CD4-positive, CD25-positive, alpha-beta regulatory T cell (primary cell): Measurements from ENCODE around the gene MON1B. TPM values are rescaled to one million over a fixed set of nuclear protein-coding genes. Genes with fewer than 3 reads are reported as not detected.

Source experiments
- ATAC-seq, 2 donors: fragments of 150-1000 bp; cut with Tn5 transposase; one replicate each; pipeline ENCODE4 v1.10.0; 2021; ENCODE audit warnings: low read depth in 2 of 2, moderate number of reproducible peaks in 2 of 2, moderate library complexity in 1 of 2
- DNase-seq, 3 donors: peaks; one replicate each; pipeline versions ENCODE4 v3.0.0 to v3.0.0-alpha.2; 2012 to 2022; ENCODE audit warnings: mixed read lengths in 1 of 3
- H3K27ac ChIP-seq: one replicate; pipeline ENCODE4 v1.7.0; 2013; ENCODE audit warnings: mild to moderate bottlenecking, low read length; ENCODE audit not compliant: insufficient read depth, poor library complexity, severe bottlenecking
- H3K27me3 ChIP-seq: one replicate; pipeline ENCODE4 v1.7.0; 2013; ENCODE audit warnings: low read length; ENCODE audit not compliant: control insufficient read depth, insufficient read depth
- H3K36me3 ChIP-seq: one replicate; pipeline ENCODE4 v1.7.0; 2013; ENCODE audit warnings: mild to moderate bottlenecking, low read length, moderate library complexity; ENCODE audit not compliant: control insufficient read depth, insufficient read depth
- H3K4me1 ChIP-seq: 2 replicates; pipeline ENCODE4 v1.7.0; 2013; ENCODE audit warnings: mild to moderate bottlenecking, low read length; ENCODE audit not compliant: insufficient read depth, control insufficient read depth, poor library complexity, severe bottlenecking
- H3K4me3 ChIP-seq: one replicate; pipeline ENCODE4 v1.7.0; 2013; ENCODE audit warnings: low read depth, mild to moderate bottlenecking, low read length, moderate library complexity
- H3K9me3 ChIP-seq, 2 experiments: 1 replicate in 1 of 2; 2 replicates in 1 of 2; pipeline ENCODE4 v1.7.0; 2013; ENCODE audit warnings: low read length in 2 of 2, mild to moderate bottlenecking in 1 of 2, moderate library complexity in 1 of 2; ENCODE audit not compliant: control insufficient read depth in 2 of 2
- H3K27ac Mint-ChIP-seq, 3 donors: one replicate each; pipeline ENCODE4 v1.8.0; 2020 to 2022; ENCODE audit warnings: mild to moderate bottlenecking in 3 of 3, mixed read lengths in 3 of 3, moderate library complexity in 2 of 3
- H3K27me3 Mint-ChIP-seq: one replicate; pipeline ENCODE4 v1.8.0; 2022; ENCODE audit warnings: mild to moderate bottlenecking, mixed read lengths
- H3K36me3 Mint-ChIP-seq: one replicate; pipeline ENCODE4 v1.8.0; 2020; ENCODE audit warnings: mixed read lengths
- H3K4me1 Mint-ChIP-seq, 4 donors: one replicate each; pipeline ENCODE4 v1.8.0; 2020 to 2022; ENCODE audit warnings: mixed read lengths in 4 of 4, mild to moderate bottlenecking in 1 of 4
- H3K4me3 Mint-ChIP-seq, 4 donors: one replicate each; pipeline ENCODE4 v1.8.0; 2020 to 2022; ENCODE audit warnings: mild to moderate bottlenecking in 4 of 4, mixed read lengths in 4 of 4, moderate library complexity in 3 of 4
- H3K9me3 Mint-ChIP-seq, 7 donors: one replicate each; pipeline ENCODE4 v1.8.0; 2020 to 2022; ENCODE audit warnings: mixed read lengths in 7 of 7, mild to moderate bottlenecking in 3 of 7, moderate library complexity in 2 of 7
- polyA plus RNA-seq, 4 donors: library from polyadenylated mRNA; unstranded; fragments of 300-500 nt; fragmentation: Illumina TruSeq; gene quantifications; one replicate each; pipeline ENCODE4 v1.2.3, GENCODE V29; 2021
- total RNA-seq: library from RNA; stranded (reverse); gene quantifications from one replicate; pipeline ENCODE4 v1.2.3, GENCODE V29; 2022

Gene MON1B
- total and polyA plus RNA-seq, 5 donors from 2014 or later: 40.2 to 75.8 (median 47.1) TPM

DNA sequence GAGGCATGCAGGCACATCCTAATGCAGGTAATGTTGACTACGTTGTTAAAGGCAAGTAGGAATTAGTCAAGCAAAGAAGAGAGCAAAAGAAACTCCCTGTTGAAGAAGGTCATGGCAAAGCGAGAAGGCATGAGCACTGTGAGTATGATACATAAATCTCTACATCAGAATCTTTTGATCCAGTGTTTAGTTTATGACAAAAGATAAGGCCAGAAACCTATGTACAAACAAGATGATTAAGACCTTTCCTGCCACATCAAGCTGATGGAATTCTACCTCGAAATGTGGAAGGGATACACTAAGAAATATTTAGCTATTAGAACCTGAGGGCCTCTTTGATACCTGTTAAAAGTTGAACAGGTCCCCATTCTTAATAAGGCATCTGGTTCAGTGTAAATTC, 28.4 kb downstream of the MON1B start:
- no peaks in the 10 kb centered on the region for H3K27me3 Mint-ChIP-seq
- H3K9me3 ChIP-seq: no peaks in the 10 kb centered on the region
- ATAC-seq (no peak), DNase-seq (no peak)
- H3K27me3 ChIP-seq: no peaks in the 10 kb centered on the region
- no peak overlapping the region for H3K4me3 Mint-ChIP-seq
- H3K4me3 ChIP-seq: no peak overlapping the region
- no peak overlapping the region for H3K27ac Mint-ChIP-seq
- peaks cover 0 to 3% (median under 1%) of the 10 kb centered on the region in 4 donors for H3K4me1 Mint-ChIP-seq
- H3K36me3 ChIP-seq: no peaks in the 10 kb centered on the region
- H3K36me3 Mint-ChIP-seq: no peaks in the 10 kb centered on the region
- H3K27ac ChIP-seq: no peak overlapping the region
- no peaks in the 10 kb centered on the region for H3K4me1 ChIP-seq
- H3K9me3 Mint-ChIP-seq: no peaks in the 10 kb centered on the region

DNA sequence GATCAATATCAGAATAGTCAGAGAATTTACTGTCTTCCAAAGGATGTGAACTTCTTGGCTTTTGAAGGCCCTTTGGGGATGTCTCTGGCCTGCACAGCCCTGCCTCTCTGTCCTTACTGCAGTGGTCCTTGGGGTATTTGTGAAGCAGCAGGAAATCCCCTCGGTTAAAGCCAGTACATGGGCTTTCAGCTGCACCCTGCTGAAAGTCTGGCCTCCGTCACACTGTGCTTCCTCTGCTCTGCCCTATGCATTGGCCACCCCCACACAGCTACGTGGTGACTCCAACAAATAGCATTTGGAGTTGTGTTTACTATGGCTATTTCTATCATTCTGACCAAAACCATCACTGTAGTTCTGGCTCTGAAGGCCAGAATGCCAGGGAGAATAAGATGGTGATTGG, 29.4 kb downstream of the MON1B start:
- Mint-ChIP-seq H3K4me3 (no peak overlapping the region), H3K27ac (no peak overlapping the region), H3K4me1 (peaks cover 0 to 3% (median under 1%) of the 10 kb centered on the region in 4 donors), H3K27me3 (no peaks in the 10 kb centered on the region), H3K36me3 (no peaks in the 10 kb centered on the region), H3K9me3 (no peaks in the 10 kb centered on the region)
- DNase-seq: no peak
- Histone ChIP-seq H3K9me3 (no peaks in the 10 kb centered on the region), H3K27me3 (no peaks in the 10 kb centered on the region), H3K4me3 (no peak overlapping the region), H3K4me1 (no peaks in the 10 kb centered on the region), H3K36me3 (no peaks in the 10 kb centered on the region), H3K27ac (no peak overlapping the region)
- ATAC-seq: no peak

DNA sequence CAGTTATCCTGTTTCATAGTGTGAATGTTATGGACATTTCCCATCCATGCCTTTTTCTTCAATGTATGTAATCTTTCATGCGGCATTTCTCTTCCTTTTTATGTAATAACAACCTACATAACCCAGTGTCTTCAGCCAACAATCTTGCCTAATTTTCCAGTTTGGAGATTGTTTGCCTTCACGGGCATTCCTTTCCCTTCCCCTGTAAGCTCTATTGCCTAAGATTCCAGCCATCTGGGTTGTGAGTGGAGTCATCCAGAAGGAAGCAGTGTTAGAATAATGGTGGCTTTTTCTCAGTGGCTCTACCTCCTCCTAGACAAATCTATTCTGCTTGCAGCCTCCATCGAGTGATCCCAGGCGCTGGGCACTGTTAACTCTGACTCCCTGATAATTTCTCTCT, 30.5 kb downstream of the MON1B start:
- no peak overlapping the region for H3K27ac Mint-ChIP-seq
- DNase-seq (no peak), ATAC-seq (no peak)
- Histone ChIP-seq H3K4me1 (no peaks in the 10 kb centered on the region), H3K9me3 (no peaks in the 10 kb centered on the region), H3K27ac (no peak overlapping the region), H3K27me3 (no peaks in the 10 kb centered on the region), H3K36me3 (no peaks in the 10 kb centered on the region), H3K4me3 (no peak overlapping the region)
- H3K27me3 Mint-ChIP-seq: no peaks in the 10 kb centered on the region
- H3K36me3 Mint-ChIP-seq: no peaks in the 10 kb centered on the region
- no peak overlapping the region for H3K4me3 Mint-ChIP-seq
- H3K4me1 Mint-ChIP-seq: peaks cover 0 to 3% (median under 1%) of the 10 kb centered on the region in 4 donors
- H3K9me3 Mint-ChIP-seq: no peaks in the 10 kb centered on the region

DNA sequence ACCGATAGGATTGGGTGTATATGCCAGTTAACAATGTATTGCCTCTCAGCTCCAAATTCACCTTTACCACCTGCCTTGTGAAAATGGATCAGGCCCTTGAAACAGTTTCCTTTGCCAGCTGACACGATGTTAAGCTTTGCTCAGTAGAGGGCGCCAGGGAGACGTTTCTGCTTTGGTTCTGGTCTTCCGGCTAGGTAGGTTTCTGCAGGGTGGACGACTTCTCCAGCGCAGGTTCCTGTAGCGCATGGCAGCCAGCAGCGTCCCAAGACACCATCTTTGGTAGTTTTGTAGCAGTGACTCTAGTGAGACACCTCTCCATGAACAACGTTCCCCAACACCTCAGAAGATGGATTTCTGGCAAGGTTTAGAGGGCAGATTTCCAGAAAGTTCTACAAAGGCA, 32.2 kb downstream of the MON1B start:
- ATAC-seq (no peak), DNase-seq (peak in 1 of 3 donors; percentile 43)
- H3K9me3 ChIP-seq: no peaks in the 10 kb centered on the region
- H3K9me3 Mint-ChIP-seq: no peaks in the 10 kb centered on the region
- no peak overlapping the region for H3K4me3 ChIP-seq
- H3K36me3 Mint-ChIP-seq: no peaks in the 10 kb centered on the region
- H3K4me3 Mint-ChIP-seq: no peak overlapping the region
- H3K27ac ChIP-seq: no peak overlapping the region
- H3K4me1 ChIP-seq: no peaks in the 10 kb centered on the region
- H3K27ac Mint-ChIP-seq: peak overlapping the region in 1 of 3 donors; percentile 34
- no peaks in the 10 kb centered on the region for H3K36me3 ChIP-seq
- no peaks in the 10 kb centered on the region for H3K27me3 ChIP-seq
- H3K27me3 Mint-ChIP-seq: no peaks in the 10 kb centered on the region
- peaks cover 0 to 3% (median under 1%) of the 10 kb centered on the region in 4 donors for H3K4me1 Mint-ChIP-seq

DNA sequence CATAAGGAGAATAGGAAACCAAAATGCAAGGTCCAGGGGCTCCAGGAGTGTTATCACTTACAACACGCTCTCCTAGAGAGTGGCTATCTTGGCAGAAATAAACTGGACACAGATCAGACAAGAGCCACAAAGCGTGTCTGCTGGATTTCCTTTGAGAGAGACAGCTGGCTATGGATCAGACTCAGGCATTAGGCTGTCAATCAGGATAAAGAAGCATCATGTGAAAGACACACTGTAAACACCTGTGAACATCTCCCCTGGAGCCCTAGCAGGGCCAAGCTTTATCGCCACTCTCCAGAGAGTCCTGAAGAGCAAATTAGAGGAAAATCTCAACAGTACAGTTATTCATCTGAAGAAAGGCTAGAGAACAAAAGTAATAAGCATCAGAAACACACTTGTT, 34.2 kb downstream of the MON1B start:
- Mint-ChIP-seq H3K36me3 (no peaks in the 10 kb centered on the region), H3K27ac (no peak overlapping the region), H3K9me3 (no peaks in the 10 kb centered on the region), H3K4me1 (peaks cover 0 to 3% (median under 1%) of the 10 kb centered on the region in 4 donors), H3K4me3 (no peak overlapping the region), H3K27me3 (peaks cover 8% of the 10 kb centered on the region)
- H3K4me1 ChIP-seq: no peaks in the 10 kb centered on the region
- H3K9me3 ChIP-seq: no peaks in the 10 kb centered on the region
- H3K27me3 ChIP-seq: no peaks in the 10 kb centered on the region
- no peak overlapping the region for H3K4me3 ChIP-seq
- ATAC-seq: no peak
- no peak for DNase-seq
- H3K36me3 ChIP-seq: no peaks in the 10 kb centered on the region
- no peak overlapping the region for H3K27ac ChIP-seq

DNA sequence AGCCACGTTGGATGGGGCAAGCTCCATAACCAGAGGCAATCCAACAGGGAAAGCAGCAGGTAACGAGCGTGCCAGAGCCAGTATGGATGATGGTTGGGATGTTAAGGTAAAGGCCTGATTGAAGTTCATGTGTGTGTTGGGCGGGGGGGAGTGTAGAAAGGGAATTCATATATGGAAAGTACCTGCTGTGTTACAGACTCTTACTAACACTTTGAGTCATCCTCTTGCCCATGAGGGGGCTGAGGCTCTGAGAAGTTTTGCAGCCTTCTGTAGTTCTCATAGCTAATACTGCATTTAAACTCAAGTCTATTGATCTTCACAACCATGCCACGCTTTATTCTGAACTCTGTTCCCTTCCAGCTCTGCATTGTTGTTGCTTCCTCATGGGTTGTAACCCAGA, 36.8 kb downstream of the MON1B start:
- H3K36me3 Mint-ChIP-seq: no peaks in the 10 kb centered on the region
- no peaks in the 10 kb centered on the region for H3K4me1 ChIP-seq
- H3K4me1 Mint-ChIP-seq: peaks cover 0 to 3% (median under 1%) of the 10 kb centered on the region in 4 donors
- H3K27ac Mint-ChIP-seq: no peak overlapping the region
- DNase-seq (no peak), ATAC-seq (no peak)
- H3K27me3 ChIP-seq: peaks cover 3% of the 10 kb centered on the region
- no peaks in the 10 kb centered on the region for H3K9me3 ChIP-seq
- no peak overlapping the region for H3K4me3 Mint-ChIP-seq
- H3K27ac ChIP-seq: no peak overlapping the region
- H3K4me3 ChIP-seq: no peak overlapping the region
- no peaks in the 10 kb centered on the region for H3K9me3 Mint-ChIP-seq
- no peaks in the 10 kb centered on the region for H3K36me3 ChIP-seq
- peaks cover 8% of the 10 kb centered on the region for H3K27me3 Mint-ChIP-seq

DNA sequence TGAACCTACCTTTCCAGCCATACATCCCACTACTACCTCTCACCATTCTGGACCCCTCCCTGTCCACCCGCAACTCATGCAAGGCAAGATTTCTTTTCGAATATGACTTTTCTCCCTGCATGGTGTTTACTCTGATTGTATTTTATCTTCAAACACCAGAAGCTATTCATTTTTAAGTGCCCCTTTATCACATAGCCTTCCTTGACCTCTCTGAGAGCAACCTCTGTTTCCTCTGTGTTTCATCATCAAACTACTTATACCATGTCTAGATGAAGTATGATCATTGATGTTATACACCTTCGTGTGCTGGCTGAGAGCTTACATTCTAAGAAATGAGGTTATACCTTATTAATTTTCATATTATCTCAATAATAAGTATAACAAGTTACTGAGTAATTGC, 40.1 kb downstream of the MON1B start:
- no peak overlapping the region for H3K4me3 Mint-ChIP-seq
- H3K4me1 Mint-ChIP-seq: peaks cover under 1 to 2% (median under 1%) of the 10 kb centered on the region in 4 donors
- peaks cover 13% of the 10 kb centered on the region for H3K27me3 Mint-ChIP-seq
- Histone ChIP-seq H3K4me3 (no peak overlapping the region), H3K9me3 (no peaks in the 10 kb centered on the region), H3K27me3 (peaks cover 3% of the 10 kb centered on the region), H3K36me3 (no peaks in the 10 kb centered on the region), H3K27ac (no peak overlapping the region), H3K4me1 (no peaks in the 10 kb centered on the region)
- DNase-seq (no peak), ATAC-seq (no peak)
- no peak overlapping the region for H3K27ac Mint-ChIP-seq
- H3K9me3 Mint-ChIP-seq: no peaks in the 10 kb centered on the region
- no peaks in the 10 kb centered on the region for H3K36me3 Mint-ChIP-seq

DNA sequence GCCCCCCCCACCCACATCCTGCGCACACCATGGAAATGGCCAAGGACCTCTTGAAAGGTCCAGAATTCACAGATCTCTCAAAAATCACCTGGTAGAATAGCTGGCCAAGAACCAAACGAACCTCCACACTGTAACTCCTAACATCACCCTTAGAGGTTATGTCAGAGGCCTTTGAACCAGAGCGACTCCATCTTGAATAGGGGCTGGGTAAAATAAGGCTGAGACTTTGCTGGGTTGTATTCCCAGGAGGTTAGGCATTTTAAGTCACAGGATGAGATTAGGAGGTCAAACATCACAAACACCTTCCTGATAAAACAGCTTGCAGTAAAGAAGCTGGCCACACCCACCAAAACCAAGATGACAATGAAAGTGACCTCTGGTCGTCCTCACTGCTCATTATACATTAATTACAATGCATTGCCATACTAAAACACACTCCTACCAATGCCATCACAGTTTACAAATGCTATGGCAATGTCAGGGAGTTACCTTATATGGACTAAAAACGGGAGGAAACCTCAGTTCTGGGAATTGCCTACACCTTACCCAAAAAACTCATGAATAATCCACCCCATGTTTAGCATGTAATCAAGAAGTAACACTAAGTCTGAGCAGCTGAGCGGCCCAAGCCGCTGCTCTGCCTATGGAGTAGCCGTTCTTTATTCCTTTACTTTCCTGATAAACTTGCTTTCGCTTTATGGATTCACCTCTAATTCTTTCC, 43.0 kb downstream of the MON1B start:
- Mint-ChIP-seq H3K27ac (no peak overlapping the region), H3K27me3 (peaks cover 19% of the 10 kb centered on the region), H3K9me3 (no peaks in the 10 kb centered on the region), H3K36me3 (no peaks in the 10 kb centered on the region), H3K4me3 (no peak overlapping the region), H3K4me1 (peaks cover 3 to 6% (median 4%) of the 10 kb centered on the region in 4 donors)
- Histone ChIP-seq H3K4me1 (peaks cover 3% of the 10 kb centered on the region), H3K9me3 (no peaks in the 10 kb centered on the region), H3K36me3 (no peaks in the 10 kb centered on the region), H3K4me3 (no peak overlapping the region), H3K27me3 (peaks cover 3% of the 10 kb centered on the region), H3K27ac (no peak overlapping the region)
- ATAC-seq (no peak), DNase-seq (no peak)
